Measurements from ENCODE around the gene PAWR. TPM values are rescaled to one million over a fixed set of nuclear protein-coding genes. Genes with fewer than 3 reads are reported as not detected.

PAWR gene
- total RNA-seq, 3 donors from 2014 or later: 17.0 to 155 (median 101) TPM

DNA sequence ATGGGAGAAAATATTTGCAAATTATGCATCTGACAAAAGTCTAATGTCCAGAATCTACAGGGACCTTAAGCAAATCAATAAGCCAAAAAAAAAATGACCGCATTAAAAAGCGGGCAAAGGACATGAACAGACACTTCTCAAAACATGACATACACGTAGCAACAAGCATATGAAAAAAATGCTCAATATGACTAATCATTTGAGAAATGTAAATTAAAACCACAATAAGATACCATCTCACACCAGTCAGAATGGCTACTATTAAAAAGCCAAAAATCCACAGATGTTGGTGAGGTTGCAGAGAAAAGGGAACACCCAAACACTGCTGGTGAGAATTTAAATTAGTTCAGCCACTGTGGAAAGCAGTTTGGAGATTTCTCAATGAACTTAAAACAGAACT is 16.1 kb downstream of the PAWR start:
- Histone ChIP-seq H3K27me3 (no peaks in the 10 kb centered on the region), H3K4me3 (no peak overlapping the region), H3K9me3 (peaks cover 0 to 7% of the 10 kb centered on the region in 2 donors), H3K27ac (no peak overlapping the region), H3K36me3 (no peaks in the 10 kb centered on the region), H3K4me1 (peaks cover 0 to 4% of the 10 kb centered on the region in 2 donors)
- DNase-seq (ENCODE audit: low spot score in 2 of 2): no peak
- intact Hi-C loops (cut with DNase I; ENCODE audit: low total_unique reads): no loop called here
- TF ChIP-seq POLR2A (IDR thresholded peaks at IDR 0.05) (no peak), POLR2AphosphoS5 (IDR thresholded peaks at IDR 0.05) (no peak)
- TF ChIP-seq, protein P1, sequence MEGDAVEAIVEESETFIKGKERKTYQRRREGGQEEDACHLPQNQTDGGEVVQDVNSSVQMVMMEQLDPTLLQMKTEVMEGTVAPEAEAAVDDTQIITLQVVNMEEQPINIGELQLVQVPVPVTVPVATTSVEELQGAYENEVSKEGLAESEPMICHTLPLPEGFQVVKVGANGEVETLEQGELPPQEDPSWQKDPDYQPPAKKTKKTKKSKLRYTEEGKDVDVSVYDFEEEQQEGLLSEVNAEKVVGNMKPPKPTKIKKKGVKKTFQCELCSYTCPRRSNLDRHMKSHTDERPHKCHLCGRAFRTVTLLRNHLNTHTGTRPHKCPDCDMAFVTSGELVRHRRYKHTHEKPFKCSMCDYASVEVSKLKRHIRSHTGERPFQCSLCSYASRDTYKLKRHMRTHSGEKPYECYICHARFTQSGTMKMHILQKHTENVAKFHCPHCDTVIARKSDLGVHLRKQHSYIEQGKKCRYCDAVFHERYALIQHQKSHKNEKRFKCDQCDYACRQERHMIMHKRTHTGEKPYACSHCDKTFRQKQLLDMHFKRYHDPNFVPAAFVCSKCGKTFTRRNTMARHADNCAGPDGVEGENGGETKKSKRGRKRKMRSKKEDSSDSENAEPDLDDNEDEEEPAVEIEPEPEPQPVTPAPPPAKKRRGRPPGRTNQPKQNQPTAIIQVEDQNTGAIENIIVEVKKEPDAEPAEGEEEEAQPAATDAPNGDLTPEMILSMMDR (IDR thresholded peaks at IDR 0.05): no peak

DNA sequence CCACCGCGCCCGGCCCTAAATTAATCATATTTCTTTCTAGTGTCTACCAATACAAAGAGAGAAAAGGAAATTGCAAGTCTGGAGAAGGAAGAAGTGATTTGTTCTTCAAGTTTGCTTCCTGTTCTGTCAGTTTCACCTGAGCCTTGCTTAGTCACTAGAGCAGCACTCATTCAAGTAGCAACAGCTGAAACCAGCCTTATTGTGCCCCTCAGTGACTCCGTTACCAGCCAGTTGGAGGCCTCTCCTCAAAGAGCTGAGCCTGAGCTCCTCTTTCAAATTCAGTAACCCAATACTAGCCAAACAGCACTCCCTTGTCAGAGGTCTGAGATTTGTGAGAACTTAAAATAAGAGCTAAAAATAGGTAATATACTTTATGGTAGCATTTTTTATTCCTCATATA is 17.4 kb downstream of the PAWR start:
- H3K9me3 ChIP-seq: peaks cover 0 to 7% of the 10 kb centered on the region in 2 donors
- H3K36me3 ChIP-seq: no peaks in the 10 kb centered on the region
- intact Hi-C loops (cut with DNase I; ENCODE audit: low total_unique reads): no loop called here
- H3K4me3 ChIP-seq: no peak overlapping the region
- TF ChIP-seq POLR2AphosphoS5 (IDR thresholded peaks at IDR 0.05) (no peak), POLR2A (IDR thresholded peaks at IDR 0.05) (no peak)
- TF ChIP-seq, protein P1 (IDR thresholded peaks at IDR 0.05): no peak
- no peak for DNase-seq (ENCODE audit: low spot score in 2 of 2)
- H3K27ac ChIP-seq: no peak overlapping the region
- H3K27me3 ChIP-seq: no peaks in the 10 kb centered on the region
- peaks cover 0 to 4% of the 10 kb centered on the region in 2 donors for H3K4me1 ChIP-seq

DNA sequence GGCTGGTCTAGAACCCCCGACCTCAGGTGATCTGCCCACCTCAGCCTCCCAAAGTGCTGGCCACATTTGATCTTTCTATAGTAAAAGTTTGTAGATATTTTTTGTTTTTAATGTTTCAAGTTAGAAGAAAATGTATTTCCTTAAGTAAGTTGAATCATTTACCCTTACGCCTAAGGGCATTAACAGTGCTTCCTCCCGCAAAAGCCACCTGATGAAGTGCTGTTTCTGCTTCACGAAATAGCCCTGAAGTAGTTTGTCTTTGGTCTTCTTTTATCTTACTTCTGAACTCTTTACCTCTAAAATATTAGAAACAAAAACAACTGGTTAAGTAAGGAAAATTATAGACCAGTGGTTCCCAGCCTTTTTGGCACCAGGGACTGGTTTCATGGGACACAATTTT is 22.7 kb downstream of the PAWR start:
- Histone ChIP-seq H3K27ac (no peak overlapping the region), H3K27me3 (no peaks in the 10 kb centered on the region), H3K4me3 (no peak overlapping the region), H3K36me3 (peaks cover 4% of the 10 kb centered on the region), H3K4me1 (no peaks in the 10 kb centered on the region), H3K9me3 (peaks cover 0 to 7% of the 10 kb centered on the region in 2 donors)
- intact Hi-C loops (cut with DNase I; ENCODE audit: low total_unique reads): no loop called here
- TF ChIP-seq POLR2AphosphoS5 (IDR thresholded peaks at IDR 0.05): no peak
- no peak for TF ChIP-seq POLR2A (IDR thresholded peaks at IDR 0.05)
- TF ChIP-seq, protein P1 (IDR thresholded peaks at IDR 0.05): no peak
- DNase-seq (ENCODE audit: low spot score in 2 of 2): no peak

DNA sequence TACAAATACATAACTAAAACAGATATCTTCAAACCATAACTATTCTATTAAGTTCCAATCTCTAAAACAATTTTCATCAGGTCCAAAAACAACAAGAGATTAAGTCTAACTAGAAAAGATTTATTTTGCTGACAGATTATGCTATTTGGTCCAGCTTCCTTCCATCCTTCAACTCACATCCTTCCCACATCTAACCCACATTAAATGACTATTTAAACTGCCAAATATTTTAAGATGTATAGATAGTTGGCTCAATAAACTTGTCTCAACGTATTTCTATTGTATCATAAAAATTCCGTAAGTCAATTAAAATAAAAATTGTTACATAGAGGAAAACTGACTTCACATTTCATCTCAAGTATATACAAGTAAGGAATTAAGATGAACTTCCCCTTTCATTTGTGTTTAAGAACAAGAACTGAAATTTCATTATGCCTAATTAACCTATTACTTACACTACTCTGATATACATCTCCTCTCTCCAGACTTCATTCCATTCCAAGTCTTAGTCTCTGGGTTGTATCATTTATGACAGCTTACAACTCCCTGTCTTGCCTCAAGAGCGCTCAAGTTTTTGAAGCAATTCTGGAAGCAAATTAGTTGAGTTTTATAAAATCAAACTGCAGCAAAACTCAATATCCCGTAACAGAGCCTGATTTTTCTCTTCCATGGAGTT is 25.4 kb downstream of the PAWR start:
- H3K27me3 ChIP-seq: no peaks in the 10 kb centered on the region
- no peak overlapping the region for H3K4me3 ChIP-seq
- H3K27ac ChIP-seq: no peak overlapping the region
- no peak for DNase-seq (ENCODE audit: low spot score in 2 of 2)
- peaks cover 4% of the 10 kb centered on the region for H3K36me3 ChIP-seq
- no peaks in the 10 kb centered on the region for H3K4me1 ChIP-seq
- H3K9me3 ChIP-seq: no peaks in the 10 kb centered on the region
- TF ChIP-seq POLR2AphosphoS5 (IDR thresholded peaks at IDR 0.05): no peak
- TF ChIP-seq POLR2A (IDR thresholded peaks at IDR 0.05): no peak
- TF ChIP-seq, protein P1 (IDR thresholded peaks at IDR 0.05): no peak
- intact Hi-C loops (cut with DNase I; ENCODE audit: low total_unique reads): no loop called here

DNA sequence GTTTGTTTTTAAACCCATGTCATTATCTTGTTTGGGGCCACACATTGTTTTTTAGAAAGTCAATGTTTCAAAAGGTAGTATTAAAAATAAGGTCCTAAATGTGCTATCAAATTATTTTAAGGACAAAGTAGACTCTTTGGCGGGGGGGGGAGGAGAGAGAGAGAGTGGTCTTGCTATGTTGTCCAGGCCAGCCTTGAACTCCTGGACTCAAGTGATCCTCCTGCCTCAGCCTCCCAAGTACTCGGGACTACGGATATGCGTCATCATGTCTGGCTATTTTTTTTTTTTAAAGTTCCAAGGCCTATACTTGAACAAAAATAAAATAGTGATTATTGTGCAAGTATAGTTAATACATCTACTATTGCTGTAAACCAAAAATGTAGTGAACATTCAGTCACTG is 26.2 kb downstream of the PAWR start:
- Histone ChIP-seq H3K36me3 (peaks cover 4% of the 10 kb centered on the region), H3K9me3 (no peaks in the 10 kb centered on the region), H3K27ac (no peak overlapping the region), H3K4me1 (peaks cover 0 to 3% of the 10 kb centered on the region in 2 donors), H3K4me3 (no peak overlapping the region), H3K27me3 (no peaks in the 10 kb centered on the region)
- no peak for TF ChIP-seq POLR2AphosphoS5 (IDR thresholded peaks at IDR 0.05)
- TF ChIP-seq POLR2A (IDR thresholded peaks at IDR 0.05): no peak
- TF ChIP-seq, protein P1 (IDR thresholded peaks at IDR 0.05): no peak
- no peak for DNase-seq (ENCODE audit: low spot score in 2 of 2)
- intact Hi-C loops (cut with DNase I; ENCODE audit: low total_unique reads): no loop called here

All from breast epithelium (tissue), 4 donors.